Type B pancreatic cell (in vitro differentiated cells): ENCODE results near the gene LHX3. TPM values are rescaled to one million over a fixed set of nuclear protein-coding genes. Genes with fewer than 3 reads are reported as not detected.

Experiments used
- DNase-seq: peaks from one replicate; pipeline ENCODE4 v3.0.0; 2021; ENCODE audit warnings: mixed read lengths; ENCODE audit not compliant: unreplicated experiment; ENCODE audit errors: extremely low spot score
- H3K27ac Mint-ChIP-seq: 2 replicates; pipeline ENCODE4 v1.8.0; 2021; ENCODE audit warnings: mild to moderate bottlenecking, mixed read lengths
- H3K27me3 Mint-ChIP-seq: 2 replicates; pipeline ENCODE4 v1.8.0; 2021; ENCODE audit warnings: mixed read lengths
- H3K36me3 Mint-ChIP-seq: 2 replicates; pipeline ENCODE4 v1.8.0; 2021; ENCODE audit warnings: mixed read lengths
- H3K4me1 Mint-ChIP-seq: one replicate; pipeline ENCODE4 v1.8.0; 2021; ENCODE audit warnings: mixed read lengths; ENCODE audit not compliant: unreplicated experiment
- H3K4me3 Mint-ChIP-seq: 2 replicates; pipeline ENCODE4 v1.8.0; 2021; ENCODE audit warnings: mild to moderate bottlenecking, mixed read lengths
- H3K9me3 Mint-ChIP-seq: 2 replicates; pipeline ENCODE4 v1.8.0; 2021; ENCODE audit warnings: mixed read lengths
- total RNA-seq: library from RNA; stranded (reverse); gene quantifications from 2 replicates; pipeline ENCODE4 v1.2.1, GENCODE V29; 2021; ENCODE audit warnings: low replicate concordance
- TF ChIP-seq, protein P1 (sequence below): fragments of 200-600 bp; sonication (generic); conservative IDR thresholded peaks from 2 replicates; pipeline ENCODE4 v1.5.0; 2021; ENCODE audit warnings: antibody characterized with exemption, mild to moderate bottlenecking

Gene LHX3
- total RNA-seq, 1 donor from 2014 or later = 0.10 TPM

DNA sequence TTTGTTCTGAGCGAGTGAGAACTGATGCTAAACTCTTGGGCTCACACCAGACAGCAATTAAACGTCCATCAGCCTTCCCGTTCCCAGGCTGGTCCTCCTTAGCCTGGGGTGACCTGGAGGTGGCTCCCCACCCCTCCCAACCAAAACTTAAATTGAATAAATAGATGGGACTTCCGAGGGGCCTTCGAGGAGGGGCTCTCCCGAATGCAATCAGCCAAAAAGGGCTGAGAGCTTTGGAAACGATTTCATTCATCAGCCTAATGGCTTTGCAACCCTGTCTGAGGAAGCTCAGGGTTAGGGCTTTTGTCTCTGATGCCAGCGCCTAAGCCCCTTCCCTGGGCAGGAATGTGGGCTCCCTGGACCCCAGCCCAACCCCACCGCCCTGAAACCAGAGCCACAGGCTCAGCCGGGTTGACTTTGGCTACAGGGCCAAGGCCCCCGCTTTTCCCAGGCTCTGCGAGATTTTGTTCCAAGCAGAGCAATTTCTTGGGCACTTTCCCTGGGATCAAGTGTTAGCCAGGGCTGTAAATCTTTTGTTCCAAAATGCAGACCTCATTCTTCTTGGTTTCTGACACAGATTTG, 29.2 kb downstream of the LHX3 start:
- H3K36me3 Mint-ChIP-seq = no peaks in the 10 kb centered on the region
- peaks cover 19% of the 10 kb centered on the region for H3K4me1 Mint-ChIP-seq
- H3K27me3 Mint-ChIP-seq = peaks cover 4% of the 10 kb centered on the region
- TF ChIP-seq, protein P1, sequence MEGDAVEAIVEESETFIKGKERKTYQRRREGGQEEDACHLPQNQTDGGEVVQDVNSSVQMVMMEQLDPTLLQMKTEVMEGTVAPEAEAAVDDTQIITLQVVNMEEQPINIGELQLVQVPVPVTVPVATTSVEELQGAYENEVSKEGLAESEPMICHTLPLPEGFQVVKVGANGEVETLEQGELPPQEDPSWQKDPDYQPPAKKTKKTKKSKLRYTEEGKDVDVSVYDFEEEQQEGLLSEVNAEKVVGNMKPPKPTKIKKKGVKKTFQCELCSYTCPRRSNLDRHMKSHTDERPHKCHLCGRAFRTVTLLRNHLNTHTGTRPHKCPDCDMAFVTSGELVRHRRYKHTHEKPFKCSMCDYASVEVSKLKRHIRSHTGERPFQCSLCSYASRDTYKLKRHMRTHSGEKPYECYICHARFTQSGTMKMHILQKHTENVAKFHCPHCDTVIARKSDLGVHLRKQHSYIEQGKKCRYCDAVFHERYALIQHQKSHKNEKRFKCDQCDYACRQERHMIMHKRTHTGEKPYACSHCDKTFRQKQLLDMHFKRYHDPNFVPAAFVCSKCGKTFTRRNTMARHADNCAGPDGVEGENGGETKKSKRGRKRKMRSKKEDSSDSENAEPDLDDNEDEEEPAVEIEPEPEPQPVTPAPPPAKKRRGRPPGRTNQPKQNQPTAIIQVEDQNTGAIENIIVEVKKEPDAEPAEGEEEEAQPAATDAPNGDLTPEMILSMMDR = no peak
- no peak for DNase-seq
- H3K9me3 Mint-ChIP-seq = no peaks in the 10 kb centered on the region
- peak overlapping the region; percentile 57 for H3K4me3 Mint-ChIP-seq
- no peak overlapping the region for H3K27ac Mint-ChIP-seq

DNA sequence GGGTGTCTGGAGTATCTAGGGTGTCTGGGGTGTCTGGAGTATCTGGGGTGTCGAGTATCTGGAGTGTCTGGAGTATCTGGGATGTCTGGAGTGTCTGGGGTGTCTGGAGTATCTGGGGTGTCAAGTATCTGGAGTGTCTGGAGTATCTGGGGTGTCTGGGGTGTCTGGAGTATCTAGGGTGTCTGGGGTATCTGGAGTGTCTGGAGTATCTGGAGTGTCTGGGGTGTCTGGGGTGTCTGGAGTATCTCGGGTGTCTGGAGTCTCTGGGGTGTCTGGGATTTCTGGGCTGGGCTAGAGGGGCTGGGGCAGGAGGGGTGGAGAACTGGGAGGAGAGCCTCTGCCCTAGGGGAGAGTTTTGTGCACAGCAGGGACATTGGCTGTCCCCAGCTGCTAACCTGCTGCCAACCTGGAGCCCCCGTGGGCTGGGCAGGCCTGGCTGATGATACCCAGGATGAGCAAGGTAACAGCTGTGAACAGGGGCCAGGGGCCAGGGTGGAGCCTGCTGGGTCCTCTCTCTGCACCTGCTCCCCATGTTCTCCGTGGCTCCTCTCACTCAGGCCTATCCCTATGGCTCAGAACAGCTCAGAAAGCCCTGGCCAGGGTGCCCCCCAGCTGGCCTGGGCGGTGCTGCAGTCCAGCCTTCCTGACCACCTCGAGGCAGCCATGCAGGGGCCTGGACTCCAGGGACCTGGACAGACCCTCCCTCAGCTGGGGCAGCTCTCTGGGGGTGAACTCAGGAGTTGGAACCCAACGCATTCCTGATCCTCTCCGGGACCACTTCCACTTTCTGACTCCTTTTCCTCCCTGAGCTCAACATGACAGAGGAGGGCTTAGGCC, 29.9 kb downstream of the LHX3 start:
- Mint-ChIP-seq H3K27me3 (no peaks in the 10 kb centered on the region), H3K9me3 (no peaks in the 10 kb centered on the region), H3K27ac (no peak overlapping the region), H3K4me1 (peaks cover 19% of the 10 kb centered on the region), H3K36me3 (no peaks in the 10 kb centered on the region), H3K4me3 (peak overlapping the region; percentile 57)
- no peak for DNase-seq
- TF ChIP-seq, protein P1 = no peak

DNA sequence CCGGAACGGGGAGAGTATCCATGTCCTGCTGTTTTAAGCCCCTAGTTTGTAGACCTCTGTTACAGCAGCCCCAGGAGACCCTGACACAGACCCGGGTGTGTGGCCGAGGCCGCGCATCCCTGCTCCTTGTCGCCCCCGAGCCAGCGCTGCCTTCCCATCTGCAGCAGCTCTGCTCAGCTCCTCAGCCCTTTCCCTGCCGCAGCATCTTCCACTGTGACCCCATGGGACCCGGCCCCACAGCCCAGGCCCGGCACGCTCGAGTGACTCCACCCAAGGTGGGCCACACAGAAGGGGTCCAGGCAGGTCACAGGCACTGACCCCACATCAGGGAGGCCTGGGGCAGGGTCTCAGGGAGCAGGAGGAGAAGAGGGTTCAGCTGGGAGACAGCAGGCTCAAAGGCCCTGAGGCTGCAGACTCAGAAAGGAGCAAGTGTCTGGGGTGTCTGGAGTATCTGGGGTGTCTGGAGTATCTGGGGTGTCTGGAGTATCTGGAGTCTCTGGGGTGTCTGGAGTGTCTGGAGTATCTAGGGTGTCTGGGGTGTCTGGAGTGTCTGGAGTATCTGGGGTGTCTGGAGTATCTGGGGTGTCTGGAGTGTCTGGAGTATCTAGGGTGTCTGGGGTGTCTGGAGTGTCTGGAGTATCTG, 31.2 kb downstream of the LHX3 start:
- H3K9me3 Mint-ChIP-seq = no peaks in the 10 kb centered on the region
- no peak overlapping the region for H3K4me3 Mint-ChIP-seq
- DNase-seq = no peak
- TF ChIP-seq, protein P1 = no peak
- H3K27ac Mint-ChIP-seq = no peak overlapping the region
- H3K27me3 Mint-ChIP-seq = no peaks in the 10 kb centered on the region
- peaks cover 22% of the 10 kb centered on the region for H3K4me1 Mint-ChIP-seq
- H3K36me3 Mint-ChIP-seq = no peaks in the 10 kb centered on the region

DNA sequence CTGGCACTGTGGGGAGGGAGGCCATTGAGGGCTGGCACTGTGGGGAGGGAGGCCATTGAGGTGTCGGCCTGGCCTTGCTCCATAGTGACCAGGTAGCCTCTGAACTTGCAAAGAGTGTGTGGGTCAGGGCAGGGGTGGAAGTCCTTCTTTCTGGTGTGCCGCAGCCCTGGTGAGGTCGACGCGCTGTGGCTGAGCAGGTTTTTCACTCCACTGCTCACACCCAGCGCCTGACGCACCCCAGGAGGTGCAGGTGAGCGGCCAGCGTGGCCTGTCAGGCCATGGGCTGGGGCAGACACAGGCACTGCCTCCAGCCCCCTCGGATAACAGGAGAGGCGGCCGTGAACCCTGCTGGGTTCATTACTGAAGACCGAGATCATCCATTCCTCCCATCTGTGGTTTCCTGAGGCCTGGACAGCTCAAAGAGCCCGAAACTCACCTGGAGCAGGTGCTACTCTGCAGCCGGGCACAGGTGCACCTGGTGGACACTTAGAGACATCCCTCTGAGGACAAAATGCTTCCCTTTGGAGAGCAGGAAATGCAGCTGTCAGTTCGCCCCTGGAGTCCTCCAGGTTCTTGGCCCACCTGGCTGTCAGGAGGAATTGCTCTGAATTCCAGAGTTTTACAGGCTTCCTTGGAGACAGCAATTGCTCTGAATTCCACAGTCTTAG, 32.4 kb downstream of the LHX3 start:
- Mint-ChIP-seq H3K4me3 (no peak overlapping the region), H3K36me3 (no peaks in the 10 kb centered on the region), H3K27me3 (peaks cover 4% of the 10 kb centered on the region), H3K27ac (no peak overlapping the region), H3K9me3 (no peaks in the 10 kb centered on the region), H3K4me1 (peaks cover 22% of the 10 kb centered on the region)
- DNase-seq = no peak
- TF ChIP-seq, protein P1 = no peak

DNA sequence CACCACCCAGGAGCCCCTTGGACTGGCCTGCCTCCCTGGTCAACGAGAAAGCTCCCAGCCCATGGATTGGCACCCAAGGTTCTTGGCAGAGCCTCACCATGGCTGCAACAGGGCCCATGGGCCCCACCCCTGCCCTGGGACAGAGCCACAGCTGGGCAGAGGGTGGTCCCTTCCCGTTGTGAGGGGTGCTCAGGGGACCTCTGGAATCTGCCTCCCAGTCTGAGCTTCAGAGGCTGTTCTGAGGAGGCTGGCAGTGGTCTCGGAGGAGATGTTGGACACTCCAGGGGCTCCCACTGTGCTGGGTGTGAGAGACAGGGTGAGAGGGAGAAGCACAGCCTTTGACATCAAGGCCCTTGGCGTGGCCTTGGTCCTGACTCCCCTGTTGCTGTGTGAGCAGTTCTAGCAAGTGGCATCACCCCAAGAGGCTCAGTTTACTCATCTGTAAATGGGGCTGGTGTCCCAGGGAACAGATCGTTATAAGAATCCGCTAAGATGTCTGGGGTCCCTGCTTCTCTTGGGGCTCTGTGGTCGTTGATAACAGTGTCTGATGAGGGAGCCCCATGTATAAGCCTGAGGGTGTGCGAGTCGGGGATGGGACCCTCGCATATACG, 33.0 kb downstream of the LHX3 start:
- Mint-ChIP-seq H3K4me3 (no peak overlapping the region), H3K27me3 (peaks cover 4% of the 10 kb centered on the region)
- no peak for DNase-seq

More for the DNA sequence above, 33.0 kb downstream of the LHX3 start:
- TF ChIP-seq, protein P1 = no peak
- no peak overlapping the region for H3K27ac Mint-ChIP-seq
- H3K4me1 Mint-ChIP-seq = peaks cover 22% of the 10 kb centered on the region
- no peaks in the 10 kb centered on the region for H3K36me3 Mint-ChIP-seq
- no peaks in the 10 kb centered on the region for H3K9me3 Mint-ChIP-seq
